Endometrial microvascular endothelial cells (primary cell): Measurements from ENCODE around the gene INPP5E. TPM values are rescaled to one million over a fixed set of nuclear protein-coding genes. Genes with fewer than 3 reads are reported as not detected.

ENCODE experiments used
- total RNA-seq: library from RNA; depleted of rRNA; stranded (reverse); fragments of >200 nt; gene quantifications from one replicate; pipeline ENCODE4 v1.2.3, GENCODE V29; 2015; ENCODE audit errors: inconsistent ontology term

Gene INPP5E
- total RNA-seq, 1 donor from 2014 or later, result 12.0 TPM

Other genes starting within 250 kb of the INPP5E start
- gene LHX3, start 234.7 kb downstream of the INPP5E start, total RNA-seq, result not detected
- 21.7 TPM for gene QSOX2, start 194.0 kb downstream of the INPP5E start, total RNA-seq
- not detected for gene CCDC187, start 135.8 kb downstream of the INPP5E start, total RNA-seq
- 20.2 TPM for gene GPSM1, start 112.3 kb downstream of the INPP5E start, total RNA-seq
- gene DNLZ, start 76.1 kb downstream of the INPP5E start, total RNA-seq, result 40.5 TPM
- gene CARD9, start 66.2 kb downstream of the INPP5E start, total RNA-seq, result 0.56 TPM
- gene SNAPC4, start 39.7 kb downstream of the INPP5E start, total RNA-seq, result 6.8 TPM
- 55.2 TPM for gene ENTR1, start 29.2 kb downstream of the INPP5E start, total RNA-seq
- 57.7 TPM for gene PMPCA, start 29.2 kb downstream of the INPP5E start, total RNA-seq
- gene SEC16A, start 43.2 kb upstream of the INPP5E start, total RNA-seq, result 43.3 TPM
- 63.9 TPM for gene NOTCH1, start 106.2 kb upstream of the INPP5E start, total RNA-seq
- gene EGFL7, start 223.1 kb upstream of the INPP5E start, total RNA-seq, result 1,333 TPM
- 31.7 TPM for gene AGPAT2, start 247.6 kb upstream of the INPP5E start, total RNA-seq